Stimulated activated CD4-positive, alpha-beta T cell treated with anti-CD3 and anti-CD28 coated beads, Interleukin-4, amount 100 ng/mL, for 4 hours (primary cell): ENCODE data around the gene SPATA9.

Source experiments
- DNase-seq, 2 experiments: peaks; one replicate each; pipeline ENCODE4 v3.0.0-alpha.2; 2020

Gene SPATA9

DNA sequence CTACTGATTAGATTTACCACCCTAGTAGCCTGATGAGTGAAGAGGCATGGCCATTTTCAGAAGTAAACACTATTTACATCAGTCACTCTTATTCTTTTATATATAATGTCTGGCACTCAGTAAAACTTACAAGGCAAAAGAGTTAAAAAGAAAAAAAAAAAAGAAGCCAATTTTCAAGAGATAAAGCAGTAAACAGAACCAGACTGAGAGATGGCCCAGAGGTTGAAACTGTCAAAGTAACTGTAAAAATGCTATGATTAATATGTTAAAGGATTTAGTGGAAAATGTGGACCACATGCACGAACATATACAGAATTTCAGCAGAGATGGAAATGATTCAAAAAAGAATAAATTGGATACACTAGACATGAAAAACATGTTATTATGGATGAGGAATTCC, 69.3 kb downstream of the SPATA9 start:
- no peak for DNase-seq

DNA sequence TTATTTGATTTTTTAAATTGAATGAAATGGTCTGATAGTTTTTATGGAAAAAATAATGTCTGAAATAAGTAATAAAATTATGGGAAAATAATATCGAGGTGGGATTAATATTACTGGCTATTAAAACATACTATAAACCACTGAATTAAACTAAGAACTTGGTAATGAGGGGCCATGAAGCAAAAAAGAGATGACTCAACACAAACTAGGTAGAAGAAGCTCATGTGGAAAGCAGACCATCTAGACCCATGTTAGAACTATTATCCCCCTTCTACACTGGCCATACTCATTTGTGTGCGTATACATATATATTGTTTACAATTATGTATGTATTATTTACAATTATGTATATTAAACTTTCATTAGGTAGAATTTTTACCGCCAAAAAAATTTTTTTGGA, 71.4 kb downstream of the SPATA9 start:
- no peak for DNase-seq

DNA sequence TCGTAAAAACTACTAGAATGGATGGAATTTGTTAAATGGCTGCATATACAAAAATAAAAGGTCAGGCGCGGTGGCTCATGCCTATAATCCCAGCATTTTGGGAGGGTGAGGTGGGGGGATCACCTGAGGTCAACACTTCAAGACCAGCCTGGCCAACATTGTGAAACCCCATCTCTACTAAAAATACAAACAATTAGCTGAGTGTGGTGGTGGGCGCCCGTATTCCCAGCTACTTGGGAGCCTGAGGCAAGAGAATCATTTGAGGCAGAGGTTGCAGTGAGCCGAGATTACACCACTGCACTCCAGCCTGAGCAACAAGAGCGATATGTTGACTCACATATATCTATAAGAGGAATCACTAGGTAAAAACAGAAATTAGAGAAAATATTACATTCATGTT, 72.2 kb downstream of the SPATA9 start:
- DNase-seq = no peak

DNA sequence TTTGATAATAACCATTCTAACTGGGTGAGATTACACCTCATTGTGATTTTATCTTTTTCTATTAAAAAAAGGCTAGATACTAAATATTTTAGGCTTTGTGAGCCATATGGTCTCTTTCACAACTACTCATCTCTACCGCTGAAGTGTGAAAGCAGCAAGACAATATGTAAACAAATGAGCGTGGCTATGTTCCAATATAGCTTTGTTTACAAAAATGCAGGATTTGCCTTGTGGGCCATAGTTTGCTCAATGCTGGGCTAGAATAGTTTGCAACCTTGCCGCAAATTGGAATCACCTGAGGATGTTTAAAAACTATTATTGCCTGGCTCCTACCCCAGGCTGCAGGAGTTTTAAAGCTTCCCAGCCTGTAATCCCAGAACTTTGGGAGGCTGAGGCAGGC, 73.1 kb downstream of the SPATA9 start:
- DNase-seq = no peak
